DND-41 (cell line): ENCODE results near the gene PLEKHA7.

Source experiments
- CTCF ChIP-seq: IDR thresholded peaks from 2 replicates; pipeline ENCODE4 v1.5.1; 2012; ENCODE audit warnings: borderline replicate concordance, low read length, moderate library complexity, mild to moderate bottlenecking; ENCODE audit not compliant: poor library complexity, severe bottlenecking; ENCODE audit errors: extremely low read depth
- EZH2 ChIP-seq: IDR thresholded peaks from 3 replicates; pipeline ENCODE4 v1.6.1; 2012; ENCODE audit warnings: borderline replicate concordance, low read depth, mild to moderate bottlenecking, moderate library complexity, low read length, inconsistent platforms; ENCODE audit not compliant: severe bottlenecking

GRCh38 chr11:16925561-16926065 lies 88.6 kb downstream of the PLEKHA7 start:
- TF ChIP-seq CTCF (no peak), EZH2 (no peak)
